HL-60 (cell line): ENCODE results near the gene SUFU.

ENCODE experiments used
- GABPA ChIP-seq: IDR thresholded peaks from 2 replicates; pipeline ENCODE4 v1.6.1; 2012; ENCODE audit warnings: low read depth
- POLR2AphosphoS5 ChIP-seq: IDR thresholded peaks from 2 replicates; pipeline ENCODE4 v1.6.1; 2012; ENCODE audit warnings: low read depth
- TF ChIP-seq, protein P1 (sequence below): IDR thresholded peaks from one replicate; pipeline ENCODE4 v1.5.1; 2011; ENCODE audit warnings: low read length, control low read depth, inconsistent platforms; ENCODE audit not compliant: insufficient read depth
- TF ChIP-seq, protein P2 (sequence below): IDR thresholded peaks from 2 replicates; pipeline ENCODE4 v1.6.1; 2012; ENCODE audit warnings: low read depth; ENCODE audit not compliant: insufficient replicate concordance

GRCh38 chr10:102501201-102502028 lies 2.4 kb upstream of the SUFU start:
- TF ChIP-seq, protein P1, sequence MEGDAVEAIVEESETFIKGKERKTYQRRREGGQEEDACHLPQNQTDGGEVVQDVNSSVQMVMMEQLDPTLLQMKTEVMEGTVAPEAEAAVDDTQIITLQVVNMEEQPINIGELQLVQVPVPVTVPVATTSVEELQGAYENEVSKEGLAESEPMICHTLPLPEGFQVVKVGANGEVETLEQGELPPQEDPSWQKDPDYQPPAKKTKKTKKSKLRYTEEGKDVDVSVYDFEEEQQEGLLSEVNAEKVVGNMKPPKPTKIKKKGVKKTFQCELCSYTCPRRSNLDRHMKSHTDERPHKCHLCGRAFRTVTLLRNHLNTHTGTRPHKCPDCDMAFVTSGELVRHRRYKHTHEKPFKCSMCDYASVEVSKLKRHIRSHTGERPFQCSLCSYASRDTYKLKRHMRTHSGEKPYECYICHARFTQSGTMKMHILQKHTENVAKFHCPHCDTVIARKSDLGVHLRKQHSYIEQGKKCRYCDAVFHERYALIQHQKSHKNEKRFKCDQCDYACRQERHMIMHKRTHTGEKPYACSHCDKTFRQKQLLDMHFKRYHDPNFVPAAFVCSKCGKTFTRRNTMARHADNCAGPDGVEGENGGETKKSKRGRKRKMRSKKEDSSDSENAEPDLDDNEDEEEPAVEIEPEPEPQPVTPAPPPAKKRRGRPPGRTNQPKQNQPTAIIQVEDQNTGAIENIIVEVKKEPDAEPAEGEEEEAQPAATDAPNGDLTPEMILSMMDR, result no peak
- TF ChIP-seq POLR2AphosphoS5 (no peak), GABPA (no peak)
- TF ChIP-seq, protein P2, sequence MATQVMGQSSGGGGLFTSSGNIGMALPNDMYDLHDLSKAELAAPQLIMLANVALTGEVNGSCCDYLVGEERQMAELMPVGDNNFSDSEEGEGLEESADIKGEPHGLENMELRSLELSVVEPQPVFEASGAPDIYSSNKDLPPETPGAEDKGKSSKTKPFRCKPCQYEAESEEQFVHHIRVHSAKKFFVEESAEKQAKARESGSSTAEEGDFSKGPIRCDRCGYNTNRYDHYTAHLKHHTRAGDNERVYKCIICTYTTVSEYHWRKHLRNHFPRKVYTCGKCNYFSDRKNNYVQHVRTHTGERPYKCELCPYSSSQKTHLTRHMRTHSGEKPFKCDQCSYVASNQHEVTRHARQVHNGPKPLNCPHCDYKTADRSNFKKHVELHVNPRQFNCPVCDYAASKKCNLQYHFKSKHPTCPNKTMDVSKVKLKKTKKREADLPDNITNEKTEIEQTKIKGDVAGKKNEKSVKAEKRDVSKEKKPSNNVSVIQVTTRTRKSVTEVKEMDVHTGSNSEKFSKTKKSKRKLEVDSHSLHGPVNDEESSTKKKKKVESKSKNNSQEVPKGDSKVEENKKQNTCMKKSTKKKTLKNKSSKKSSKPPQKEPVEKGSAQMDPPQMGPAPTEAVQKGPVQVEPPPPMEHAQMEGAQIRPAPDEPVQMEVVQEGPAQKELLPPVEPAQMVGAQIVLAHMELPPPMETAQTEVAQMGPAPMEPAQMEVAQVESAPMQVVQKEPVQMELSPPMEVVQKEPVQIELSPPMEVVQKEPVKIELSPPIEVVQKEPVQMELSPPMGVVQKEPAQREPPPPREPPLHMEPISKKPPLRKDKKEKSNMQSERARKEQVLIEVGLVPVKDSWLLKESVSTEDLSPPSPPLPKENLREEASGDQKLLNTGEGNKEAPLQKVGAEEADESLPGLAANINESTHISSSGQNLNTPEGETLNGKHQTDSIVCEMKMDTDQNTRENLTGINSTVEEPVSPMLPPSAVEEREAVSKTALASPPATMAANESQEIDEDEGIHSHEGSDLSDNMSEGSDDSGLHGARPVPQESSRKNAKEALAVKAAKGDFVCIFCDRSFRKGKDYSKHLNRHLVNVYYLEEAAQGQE, result no peak
